MCF 10A (cell line): ENCODE data around the gene C1orf105. TPM values are rescaled to one million over a fixed set of nuclear protein-coding genes. Genes with fewer than 3 reads are reported as not detected.

Source experiments
- BruUV-seq: library from RNA; stranded (reverse); fragments of 400-500 nt; replicated peaks from 2 replicates; lab custom pipeline; 2021; lab: Mats Ljungman, UMichigan
- CTCF ChIA-PET: fragments of 300-600 bp; sonication (Branson Sonifier 250); formaldehyde crosslinking; extraction: SDS; loops from one replicate; lab custom pipeline; 2021; ENCODE audit warnings: antibody characterized with exemption, inconsistent platforms; lab: Yijun Ruan, JAX
- POLR2A ChIA-PET: fragments of 300-600, 350-650 bp; sonication (Branson Sonifier 250); formaldehyde crosslinking; extraction: SDS; loops from one replicate; lab custom pipeline; 2020; ENCODE audit warnings: antibody characterized with exemption, inconsistent platforms; lab: Yijun Ruan, JAX
- DNase-seq: peaks from one replicate; pipeline ENCODE4 v3.0.0-alpha.2; 2018; ENCODE audit not compliant: unreplicated experiment
- H3K27ac Mint-ChIP-seq: one replicate; pipeline ENCODE4 v1.8.0; 2022; ENCODE audit warnings: mild to moderate bottlenecking, low read depth, mixed read lengths; ENCODE audit not compliant: unreplicated experiment
- H3K27me3 Mint-ChIP-seq: one replicate; pipeline ENCODE4 v1.8.0; 2022; ENCODE audit warnings: mixed read lengths; ENCODE audit not compliant: insufficient read depth, unreplicated experiment
- H3K36me3 Mint-ChIP-seq: one replicate; pipeline ENCODE4 v1.8.0; 2022; ENCODE audit warnings: mild to moderate bottlenecking, moderate library complexity, mixed read lengths; ENCODE audit not compliant: insufficient read depth, unreplicated experiment
- H3K4me1 Mint-ChIP-seq: one replicate; pipeline ENCODE4 v1.8.0; 2022; ENCODE audit warnings: mixed read lengths; ENCODE audit not compliant: insufficient read depth, unreplicated experiment
- H3K4me3 Mint-ChIP-seq: one replicate; pipeline ENCODE4 v1.8.0; 2022; ENCODE audit warnings: mild to moderate bottlenecking, moderate library complexity, mixed read lengths; ENCODE audit not compliant: unreplicated experiment
- H3K9me3 Mint-ChIP-seq: one replicate; pipeline ENCODE4 v1.8.0; 2022; ENCODE audit warnings: mixed read lengths; ENCODE audit not compliant: unreplicated experiment
- CTCF ChIP-seq: fragments of 200-600 bp; IDR thresholded peaks from one replicate; pipeline ENCODE4 v1.8.0; 2022; ENCODE audit warnings: antibody characterized with exemption, mild to moderate bottlenecking; ENCODE audit not compliant: unreplicated experiment
- intact Hi-C: fragments of 100-400 bp; cut with micrococcal nuclease; formaldehyde crosslinking; loops from 2 replicates; pipeline ENCODE4 v1.14.1; 2022
- total RNA-seq: library from RNA; stranded (reverse); gene quantifications from 2 replicates; pipeline ENCODE4 v1.2.3, GENCODE V29; 2022

Gene C1orf105
- total RNA-seq, 1 experiment from 2014 or later, result not detected

DNA sequence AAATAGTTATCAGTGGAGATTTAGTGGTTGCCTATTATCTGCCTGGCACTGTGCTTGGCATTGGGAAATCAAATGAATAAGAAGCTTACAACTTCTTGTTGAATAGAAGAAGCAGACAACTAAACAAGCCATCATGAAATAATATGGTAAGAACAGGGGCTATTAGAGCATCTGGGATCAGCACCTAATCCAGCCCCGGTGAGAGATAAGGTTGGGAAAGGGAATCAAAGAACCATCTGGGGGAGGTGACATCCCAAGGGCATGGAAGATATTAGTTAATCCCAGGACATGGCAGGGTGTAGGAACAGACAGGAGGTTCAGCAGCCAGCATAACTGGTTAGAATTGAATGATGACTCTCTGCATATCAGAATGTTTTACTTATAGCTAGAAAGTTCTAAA lies 76.2 kb downstream of the C1orf105 start:
- no peak overlapping the region for H3K27ac Mint-ChIP-seq
- H3K9me3 Mint-ChIP-seq, result no peaks in the 10 kb centered on the region
- POLR2A ChIA-PET, result interaction anchor here (0.7 to 3.3 kb wide), 5 partner anchors 14 to 50 kb away, joined by 3 to 22 read pairs (median 5); partner anchors contain the start of gene SUCO
- DNase-seq, result no peak
- H3K4me1 Mint-ChIP-seq, result peaks cover 12% of the 10 kb centered on the region
- H3K36me3 Mint-ChIP-seq, result no peaks in the 10 kb centered on the region
- no peak for TF ChIP-seq CTCF
- CTCF ChIA-PET, result interaction anchor here (0.6 to 1.3 kb wide), 5 partner anchors 33 to 516 kb away, joined by 3 to 5 read pairs (median 3); no protein-coding TSS in a partner anchor
- intact Hi-C loops, result no loop called here
- no peak overlapping the region for H3K4me3 Mint-ChIP-seq
- no peaks in the 10 kb centered on the region for H3K27me3 Mint-ChIP-seq
- no TSS peak for BruUV-seq

- no peak for TF ChIP-seq CTCF
- peak; percentile 76 for DNase-seq
- ChIA-PET CTCF (interaction anchor here (0.6 to 2.0 kb wide), 9 partner anchors 11 to 721 kb away, joined by 3 to 10 read pairs (median 3); no protein-coding TSS in a partner anchor), POLR2A (interaction anchor here (0.5 to 3.3 kb wide), 8 partner anchors 8 to 409 kb away, joined by 3 to 22 read pairs (median 4); partner anchors contain the start of gene SUCO)
- Mint-ChIP-seq H3K27me3 (no peaks in the 10 kb centered on the region), H3K27ac (no peak overlapping the region), H3K9me3 (no peaks in the 10 kb centered on the region), H3K4me3 (no peak overlapping the region), H3K36me3 (no peaks in the 10 kb centered on the region), H3K4me1 (peaks cover 12% of the 10 kb centered on the region)
- no TSS peak for BruUV-seq
- intact Hi-C loops, result no loop called here
Observed at GRCh38 chr1:172497230-172497629, 76.7 kb downstream of the C1orf105 start.

DNA sequence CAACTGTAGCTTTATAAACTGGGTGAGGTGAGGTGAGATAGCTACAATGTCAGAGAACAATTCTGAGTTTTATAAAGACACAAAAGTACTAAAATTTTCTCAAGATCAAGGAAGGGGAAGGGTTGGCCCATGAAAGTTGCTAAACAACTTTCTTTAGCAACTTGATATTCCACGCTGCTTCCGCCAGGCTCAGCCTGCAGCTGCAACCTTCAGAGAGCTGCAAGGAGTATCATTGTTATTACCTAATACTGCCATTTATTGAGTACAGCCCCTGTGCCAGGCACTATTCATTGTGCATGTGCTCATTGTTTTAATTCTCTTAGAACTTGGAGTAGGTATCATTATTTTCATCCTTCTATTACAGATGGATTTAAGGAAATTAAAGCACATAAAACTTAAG lies 78.4 kb downstream of the C1orf105 start:
- CTCF ChIA-PET, result interaction anchor here (0.9 to 2.0 kb wide), 6 partner anchors 10 to 69 kb away, joined by 3 to 10 read pairs (median 6); no protein-coding TSS in a partner anchor
- POLR2A ChIA-PET, result interaction anchor here (1.0 to 3.3 kb wide), 4 partner anchors 10 to 49 kb away, joined by 3 to 22 read pairs (median 4); partner anchors contain the start of gene SUCO
- intact Hi-C loops, result no loop called here
- no TSS peak for BruUV-seq
- H3K27me3 Mint-ChIP-seq, result no peaks in the 10 kb centered on the region
- TF ChIP-seq CTCF, result no peak
- H3K27ac Mint-ChIP-seq, result no peak overlapping the region
- peaks cover 12% of the 10 kb centered on the region for H3K4me1 Mint-ChIP-seq
- H3K36me3 Mint-ChIP-seq, result no peaks in the 10 kb centered on the region
- DNase-seq, result no peak
- no peaks in the 10 kb centered on the region for H3K9me3 Mint-ChIP-seq
- no peak overlapping the region for H3K4me3 Mint-ChIP-seq

DNA sequence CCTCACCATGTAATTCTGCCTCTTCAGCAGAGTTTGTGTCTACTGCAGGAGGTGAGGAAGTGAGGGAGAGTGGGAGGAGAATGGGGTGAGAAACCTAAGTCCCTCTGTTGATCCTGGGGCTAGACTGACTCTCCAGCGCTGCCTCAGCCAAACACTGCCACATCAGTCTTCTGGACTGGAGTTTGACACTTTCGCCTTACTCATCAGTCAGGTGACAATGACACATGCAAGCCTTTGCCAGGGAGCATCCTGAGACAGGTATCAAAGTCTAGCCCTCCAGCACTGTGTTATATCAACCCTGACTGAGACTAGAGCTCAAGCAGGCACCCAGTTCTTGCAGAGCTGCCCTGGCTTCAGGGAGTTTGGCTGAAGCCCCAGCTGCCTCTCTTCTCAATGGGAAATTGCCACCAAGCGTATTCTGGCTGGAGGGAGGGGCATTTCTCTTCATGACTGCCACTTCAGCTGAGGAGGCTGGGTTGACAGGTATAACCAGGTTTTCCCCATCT lies 79.2 kb downstream of the C1orf105 start:
- peak; percentile 51 for DNase-seq
- ChIA-PET CTCF (interaction anchor here (0.6 to 1.0 kb wide), 5 partner anchors 10 to 516 kb away, joined by 3 to 6 read pairs (median 3); no protein-coding TSS in a partner anchor), POLR2A (interaction anchor here (1.0 to 3.3 kb wide), 5 partner anchors 11 to 49 kb away, joined by 3 to 22 read pairs (median 4); partner anchors contain the start of gene SUCO)
- no peak overlapping the region for H3K27ac Mint-ChIP-seq
- TF ChIP-seq CTCF, result no peak
- peaks cover 12% of the 10 kb centered on the region for H3K4me1 Mint-ChIP-seq
- H3K4me3 Mint-ChIP-seq, result no peak overlapping the region
- no peaks in the 10 kb centered on the region for H3K27me3 Mint-ChIP-seq
- BruUV-seq, result no TSS peak
- no peaks in the 10 kb centered on the region for H3K36me3 Mint-ChIP-seq
- no peaks in the 10 kb centered on the region for H3K9me3 Mint-ChIP-seq
- intact Hi-C loops, result no loop called here
